ENCODE results near the gene INPP5A. TPM values are rescaled to one million over a fixed set of nuclear protein-coding genes. Genes with fewer than 3 reads are reported as not detected.

Gene INPP5A
- total RNA-seq, 1 experiment from 2014 or later = 7.6 TPM

GRCh38 chr10:132640326-132641125 lies 102.9 kb downstream of the INPP5A start:
- H3K36me3 ChIP-seq = no peaks in the 10 kb centered on the region
- H3K27me3 ChIP-seq = no peaks in the 10 kb centered on the region
- no peak for DNase-seq
- no peaks in the 10 kb centered on the region for H3K9me3 ChIP-seq
- H3K4me3 ChIP-seq = no peak overlapping the region

DNA sequence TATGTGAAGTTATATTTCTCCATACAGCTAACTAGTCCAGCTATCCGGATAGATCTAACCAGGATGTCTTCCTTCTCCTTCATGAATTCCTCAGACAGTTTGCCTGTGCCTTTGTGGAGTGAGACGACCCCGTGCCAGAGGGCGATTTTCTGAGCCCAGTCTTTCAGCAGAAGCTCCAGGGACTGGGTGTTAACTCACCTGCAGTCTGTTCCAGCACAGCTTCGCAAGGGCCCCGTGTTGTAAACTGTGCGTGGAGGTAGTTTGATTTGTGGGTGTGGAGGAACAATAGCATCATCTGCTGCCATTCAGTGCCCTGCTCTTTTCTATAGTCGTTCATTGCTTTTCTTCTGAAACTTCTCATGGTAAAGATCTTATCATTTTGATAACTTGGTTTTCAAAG lies 103.8 kb downstream of the INPP5A start:
- no peaks in the 10 kb centered on the region for H3K36me3 ChIP-seq
- H3K27me3 ChIP-seq = no peaks in the 10 kb centered on the region
- H3K4me3 ChIP-seq = no peak overlapping the region
- no peaks in the 10 kb centered on the region for H3K9me3 ChIP-seq
- no peak for DNase-seq

DNA sequence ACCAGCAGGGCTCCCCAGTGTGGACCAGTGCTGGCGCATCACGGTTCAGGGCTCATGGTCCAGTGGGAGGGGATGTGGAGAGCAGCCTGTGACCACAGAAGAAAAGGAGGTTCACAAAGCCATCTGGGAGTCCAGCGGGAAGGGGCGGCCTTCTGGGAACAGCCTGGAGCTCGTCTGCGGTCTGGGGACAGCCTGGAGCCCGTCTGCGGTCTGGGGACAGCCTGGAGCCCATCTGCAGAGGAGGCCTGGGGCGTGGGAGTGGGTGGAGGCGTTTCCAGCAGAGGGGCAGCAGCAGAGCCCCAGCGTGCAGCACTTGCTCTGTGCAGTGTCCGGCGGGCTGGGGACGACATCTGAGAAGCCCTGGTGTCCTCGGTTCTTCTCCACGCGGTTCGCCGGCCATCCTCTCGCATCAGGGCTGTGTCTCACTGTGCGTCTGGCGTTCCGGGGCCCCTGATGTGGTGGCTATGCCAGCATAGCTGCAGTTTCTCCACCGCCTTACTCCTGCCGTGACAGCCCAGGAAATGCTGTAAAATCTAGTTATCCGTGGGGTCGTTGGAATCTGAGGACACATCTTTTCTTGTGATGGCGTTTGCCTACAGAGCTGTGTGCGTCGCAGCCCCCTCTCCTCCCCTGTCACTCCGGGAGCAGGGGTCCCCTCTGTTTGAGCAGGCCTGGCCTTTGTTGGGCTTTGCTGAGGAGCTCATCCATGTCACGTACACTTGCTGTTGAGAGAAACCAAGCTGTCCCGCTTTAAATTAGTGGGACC lies 104.6 kb downstream of the INPP5A start:
- no peaks in the 10 kb centered on the region for H3K9me3 ChIP-seq
- no peak for DNase-seq
- no peaks in the 10 kb centered on the region for H3K27me3 ChIP-seq
- no peak overlapping the region for H3K4me3 ChIP-seq
- H3K36me3 ChIP-seq = no peaks in the 10 kb centered on the region

- Histone ChIP-seq H3K4me3 (no peak overlapping the region), H3K36me3 (no peaks in the 10 kb centered on the region), H3K27me3 (no peaks in the 10 kb centered on the region), H3K9me3 (no peaks in the 10 kb centered on the region)
- DNase-seq = no peak
Measured at GRCh38 chr10:132642732-132643008, 105.1 kb downstream of the INPP5A start.

DNA sequence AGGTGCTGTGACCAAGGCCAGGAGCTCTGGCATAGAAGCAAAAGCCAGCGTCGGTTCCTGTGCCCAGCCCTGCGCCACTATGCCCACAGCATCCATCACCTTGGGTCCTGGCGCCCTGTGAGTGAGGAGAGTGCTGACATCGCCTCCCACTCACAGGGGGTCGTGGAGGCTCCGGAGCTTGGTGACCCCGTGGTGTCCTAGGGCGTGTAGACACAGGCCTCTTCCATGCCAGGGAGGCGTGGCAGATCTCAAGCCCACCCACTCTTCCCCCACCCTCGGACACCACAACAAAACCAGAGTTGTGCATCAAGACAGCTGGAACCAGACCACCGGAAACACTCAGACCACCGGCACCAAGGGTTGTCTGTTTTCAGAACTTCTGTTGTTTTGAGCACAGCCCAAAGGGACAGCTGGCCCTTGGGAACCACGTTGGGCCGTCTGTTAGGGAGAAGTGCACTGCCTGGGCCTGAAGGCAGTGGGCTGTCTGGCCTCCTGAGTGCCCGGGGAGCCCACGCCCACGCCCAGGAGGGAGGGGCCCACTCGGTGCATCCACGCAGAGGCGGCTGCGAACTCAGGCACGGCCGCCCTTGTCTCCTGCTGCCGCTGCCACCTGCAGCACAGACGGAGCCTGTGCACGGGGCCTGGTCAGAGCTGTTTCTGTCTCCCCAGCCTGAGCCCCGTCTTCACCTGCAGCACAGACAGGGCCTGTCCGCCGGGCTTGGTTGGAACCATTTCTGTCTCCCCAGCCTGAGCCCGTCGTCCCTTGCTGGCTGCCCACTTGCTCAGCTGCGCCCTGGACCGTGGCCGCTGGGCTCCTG lies 106.3 kb downstream of the INPP5A start:
- Histone ChIP-seq H3K27me3 (no peaks in the 10 kb centered on the region), H3K36me3 (no peaks in the 10 kb centered on the region)
- no peak for DNase-seq

GRCh38 chr10:132644527-132645246 lies 107.1 kb downstream of the INPP5A start:
- no peak overlapping the region for H3K4me3 ChIP-seq
- H3K36me3 ChIP-seq = no peaks in the 10 kb centered on the region
- no peak for DNase-seq
- no peaks in the 10 kb centered on the region for H3K9me3 ChIP-seq
- H3K27me3 ChIP-seq = no peaks in the 10 kb centered on the region

More for the DNA sequence above, 106.3 kb downstream of the INPP5A start:
- Histone ChIP-seq H3K9me3 (no peaks in the 10 kb centered on the region), H3K4me3 (no peak overlapping the region)

DNA sequence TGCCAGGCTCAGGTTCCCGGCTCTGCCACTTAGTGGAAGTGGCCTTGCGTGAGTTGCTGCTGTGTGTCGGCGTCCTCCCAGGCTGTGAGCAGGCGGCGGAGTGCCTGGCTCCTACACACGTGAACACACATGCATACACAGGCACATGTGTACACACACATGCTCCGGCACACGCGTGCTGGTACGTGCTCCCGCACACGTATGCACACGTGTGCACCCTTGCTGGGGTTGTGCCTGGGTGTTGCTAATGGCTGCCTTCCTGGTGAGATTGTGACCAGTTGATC lies 107.6 kb downstream of the INPP5A start:
- Histone ChIP-seq H3K4me3 (no peak overlapping the region), H3K36me3 (no peaks in the 10 kb centered on the region), H3K9me3 (no peaks in the 10 kb centered on the region), H3K27me3 (no peaks in the 10 kb centered on the region)
- DNase-seq = no peak

DNA sequence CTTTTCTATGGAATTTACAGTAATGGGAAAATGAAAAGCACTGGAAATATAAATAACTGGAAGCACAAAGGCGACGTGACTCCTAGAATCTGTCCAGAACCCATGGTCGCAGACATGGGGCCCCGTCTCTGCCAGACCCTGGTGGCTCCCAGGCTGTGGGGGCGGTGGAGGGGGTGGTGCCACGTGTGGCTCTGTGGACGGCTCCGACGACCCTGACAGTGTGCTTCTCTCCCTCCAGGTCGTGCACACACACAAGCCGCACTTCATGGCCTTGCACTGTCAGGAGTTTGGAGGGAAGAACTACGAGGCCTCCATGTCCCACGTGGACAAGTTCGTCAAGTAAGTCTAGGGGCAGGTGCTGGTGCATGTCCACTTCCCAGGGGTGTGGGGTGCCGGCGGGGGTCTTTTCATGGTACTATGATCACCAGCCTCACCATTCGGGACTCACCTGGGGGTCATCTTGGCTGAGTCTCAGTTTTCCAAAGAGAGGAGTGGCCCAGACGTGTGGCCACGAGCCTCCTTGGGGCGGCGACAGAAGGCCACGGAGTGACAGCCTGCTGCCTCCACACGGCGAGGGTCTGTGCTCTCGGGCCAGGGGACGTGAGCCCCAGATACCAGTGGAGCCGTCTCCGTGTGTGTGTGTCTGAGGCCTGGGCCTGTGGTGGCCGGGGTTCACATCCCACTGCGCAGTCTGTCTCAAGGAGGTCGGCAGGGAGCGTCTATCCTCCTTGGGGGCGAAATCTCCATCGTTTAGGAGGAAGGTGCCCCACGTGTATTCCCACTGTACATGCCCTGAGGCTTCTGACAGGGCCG lies 108.2 kb downstream of the INPP5A start:
- Histone ChIP-seq H3K4me3 (no peak overlapping the region), H3K9me3 (no peaks in the 10 kb centered on the region), H3K36me3 (no peaks in the 10 kb centered on the region), H3K27me3 (no peaks in the 10 kb centered on the region)
- no peak for DNase-seq

- DNase-seq = no peak
- no peaks in the 10 kb centered on the region for H3K36me3 ChIP-seq
- H3K4me3 ChIP-seq = no peak overlapping the region
- H3K9me3 ChIP-seq = no peaks in the 10 kb centered on the region
- H3K27me3 ChIP-seq = no peaks in the 10 kb centered on the region
Measured at GRCh38 chr10:132646443-132647097, 109.0 kb downstream of the INPP5A start.

- H3K9me3 ChIP-seq = no peaks in the 10 kb centered on the region
Measured at GRCh38 chr10:132647424-132647823, 109.8 kb downstream of the INPP5A start.

GRCh38 chr10:132648072-132648850 lies 110.7 kb downstream of the INPP5A start:
- H3K4me3 ChIP-seq = no peak overlapping the region
- H3K27me3 ChIP-seq = no peaks in the 10 kb centered on the region
- H3K36me3 ChIP-seq = no peaks in the 10 kb centered on the region
- H3K9me3 ChIP-seq = no peaks in the 10 kb centered on the region
- no peak for DNase-seq

More at GRCh38 chr10:132647424-132647823, 109.8 kb downstream of the INPP5A start:
- H3K4me3 ChIP-seq = no peak overlapping the region
- no peak for DNase-seq
- no peaks in the 10 kb centered on the region for H3K27me3 ChIP-seq
- no peaks in the 10 kb centered on the region for H3K36me3 ChIP-seq

DNA sequence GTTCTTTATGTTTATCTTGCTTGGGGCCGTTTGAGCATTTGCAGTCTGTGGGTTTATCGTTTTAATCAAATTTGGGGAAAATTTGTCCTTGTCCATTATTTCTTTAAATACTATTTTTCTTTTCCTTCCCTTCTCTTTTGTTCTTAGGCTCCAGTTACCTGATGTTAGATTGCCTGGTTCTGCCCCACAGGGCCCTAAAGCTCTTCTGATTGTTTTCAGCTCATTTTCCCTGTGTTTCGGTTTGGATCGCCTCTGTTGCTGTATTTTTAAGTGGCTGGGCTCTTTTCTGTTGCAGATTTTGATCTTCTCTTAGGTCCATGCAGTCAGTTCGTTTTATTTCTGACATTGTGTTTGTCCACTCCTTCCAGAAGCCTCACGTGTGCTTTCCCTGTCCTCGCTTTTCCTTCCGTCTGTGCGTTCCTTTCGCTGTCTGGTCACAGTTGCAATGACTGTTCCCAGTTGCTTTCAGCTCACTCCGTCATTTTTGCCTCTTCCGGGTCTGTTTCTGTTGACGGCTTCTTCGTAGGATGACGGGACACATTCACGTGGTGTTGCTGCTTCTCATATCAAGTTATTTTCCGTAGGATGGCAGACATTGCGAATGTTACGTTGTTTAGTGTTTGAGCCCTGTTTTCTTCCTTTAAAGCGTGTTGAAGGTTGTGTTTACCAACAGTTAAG lies 111.4 kb downstream of the INPP5A start:
- DNase-seq = no peak
- no peak overlapping the region for H3K4me3 ChIP-seq

DNA sequence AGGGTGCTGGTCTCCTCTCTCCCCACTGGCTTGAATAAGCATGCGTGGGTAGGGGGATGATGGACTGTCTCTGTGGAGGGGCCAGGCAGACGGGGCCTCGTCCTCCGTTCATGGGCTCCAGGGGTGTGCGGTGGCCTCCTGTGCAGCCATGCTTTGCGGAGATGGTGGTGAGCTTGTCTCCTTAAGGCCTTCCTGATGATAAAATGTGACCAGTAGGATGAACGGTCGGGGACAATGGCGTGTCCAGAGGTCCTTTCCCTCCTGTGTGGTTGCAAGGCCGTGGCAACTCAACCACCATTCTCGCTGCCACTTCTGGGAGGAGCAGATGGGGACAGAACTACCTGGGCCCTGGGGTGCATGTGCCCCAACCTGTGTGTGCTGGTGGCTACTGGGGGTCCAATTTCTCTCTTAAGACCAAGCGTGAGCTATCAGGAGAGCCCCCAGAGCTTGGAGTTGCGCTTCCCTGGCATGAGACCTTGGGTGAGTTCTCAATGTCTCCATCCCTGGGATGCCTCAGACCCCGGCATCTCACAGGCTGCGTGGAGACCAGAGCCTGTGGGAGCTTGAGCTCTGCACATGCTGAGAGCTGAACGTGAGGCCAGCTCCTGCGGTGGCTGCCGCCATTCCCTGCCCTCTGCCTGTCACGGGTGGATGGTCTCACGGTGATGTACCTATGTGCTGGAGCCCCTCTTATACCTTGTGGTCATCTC lies 112.2 kb downstream of the INPP5A start:
- DNase-seq = no peak
- no peaks in the 10 kb centered on the region for H3K36me3 ChIP-seq
- no peaks in the 10 kb centered on the region for H3K27me3 ChIP-seq
- H3K9me3 ChIP-seq = no peaks in the 10 kb centered on the region
- no peak overlapping the region for H3K4me3 ChIP-seq

More for the DNA sequence above, 111.4 kb downstream of the INPP5A start:
- no peaks in the 10 kb centered on the region for H3K9me3 ChIP-seq
- no peaks in the 10 kb centered on the region for H3K27me3 ChIP-seq
- no peaks in the 10 kb centered on the region for H3K36me3 ChIP-seq

- no peaks in the 10 kb centered on the region for H3K27me3 ChIP-seq
- H3K36me3 ChIP-seq = no peaks in the 10 kb centered on the region
- no peak overlapping the region for H3K4me3 ChIP-seq
- no peak for DNase-seq
- H3K9me3 ChIP-seq = no peaks in the 10 kb centered on the region
Measured at GRCh38 chr10:132650611-132651250, 113.1 kb downstream of the INPP5A start.
